ENCODE results near the gene OPCML.

DNA sequence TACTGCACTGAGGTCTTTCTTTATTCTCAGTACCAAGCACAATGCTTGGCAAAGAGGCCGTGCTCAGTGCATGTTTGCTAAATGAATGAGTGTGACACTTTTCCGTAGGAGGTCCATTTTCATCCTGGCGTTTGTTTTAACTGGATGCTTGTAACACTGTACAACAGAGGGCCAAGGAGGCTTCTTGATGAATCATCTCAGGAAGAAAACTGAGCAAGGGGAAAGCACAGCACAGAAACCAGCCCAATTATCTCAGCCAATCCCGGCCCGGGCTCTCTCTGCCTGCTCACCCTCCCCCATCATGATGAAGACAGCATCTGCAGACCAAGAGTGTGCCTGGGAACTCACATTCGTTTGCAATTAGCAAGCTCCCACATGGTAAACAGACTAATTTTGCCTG lies 570.3 kb downstream of the OPCML start:
- TF ChIP-seq, protein P1, sequence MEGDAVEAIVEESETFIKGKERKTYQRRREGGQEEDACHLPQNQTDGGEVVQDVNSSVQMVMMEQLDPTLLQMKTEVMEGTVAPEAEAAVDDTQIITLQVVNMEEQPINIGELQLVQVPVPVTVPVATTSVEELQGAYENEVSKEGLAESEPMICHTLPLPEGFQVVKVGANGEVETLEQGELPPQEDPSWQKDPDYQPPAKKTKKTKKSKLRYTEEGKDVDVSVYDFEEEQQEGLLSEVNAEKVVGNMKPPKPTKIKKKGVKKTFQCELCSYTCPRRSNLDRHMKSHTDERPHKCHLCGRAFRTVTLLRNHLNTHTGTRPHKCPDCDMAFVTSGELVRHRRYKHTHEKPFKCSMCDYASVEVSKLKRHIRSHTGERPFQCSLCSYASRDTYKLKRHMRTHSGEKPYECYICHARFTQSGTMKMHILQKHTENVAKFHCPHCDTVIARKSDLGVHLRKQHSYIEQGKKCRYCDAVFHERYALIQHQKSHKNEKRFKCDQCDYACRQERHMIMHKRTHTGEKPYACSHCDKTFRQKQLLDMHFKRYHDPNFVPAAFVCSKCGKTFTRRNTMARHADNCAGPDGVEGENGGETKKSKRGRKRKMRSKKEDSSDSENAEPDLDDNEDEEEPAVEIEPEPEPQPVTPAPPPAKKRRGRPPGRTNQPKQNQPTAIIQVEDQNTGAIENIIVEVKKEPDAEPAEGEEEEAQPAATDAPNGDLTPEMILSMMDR (IDR thresholded peaks at IDR 0.05; ENCODE audit: insufficient read depth, low read length) = no peak
- TF ChIP-seq POLR2AphosphoS5 (IDR thresholded peaks at IDR 0.05; ENCODE audit: low read depth) = no peak

Measured in HL-60 (cell line).